ENCODE results near the gene ACTA1.

DNA sequence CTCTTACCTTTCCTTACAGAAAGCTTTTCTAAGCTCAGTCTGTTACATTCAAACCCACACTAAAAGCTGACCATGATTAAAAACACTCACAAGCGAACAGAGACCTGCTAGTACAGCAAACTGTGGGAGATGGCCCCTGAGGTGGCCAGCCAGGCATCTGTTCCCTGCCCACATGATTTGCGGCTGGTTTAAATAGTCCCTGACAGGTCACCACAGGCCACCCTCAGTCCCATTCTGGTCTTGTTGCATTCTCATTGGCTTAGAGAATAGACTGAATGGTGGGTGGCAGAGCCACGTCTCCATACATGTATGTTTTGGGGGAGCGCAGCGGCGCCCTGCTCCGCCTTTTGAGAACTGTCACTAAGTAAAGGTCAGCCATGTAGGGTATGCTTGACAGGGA lies 2.3 kb upstream of the ACTA1 start:
- no peak for TF ChIP-seq POLR2AphosphoS5 (IDR thresholded peaks at IDR 0.05; ENCODE audit: low read depth, low read length)
- TF ChIP-seq, protein P1, sequence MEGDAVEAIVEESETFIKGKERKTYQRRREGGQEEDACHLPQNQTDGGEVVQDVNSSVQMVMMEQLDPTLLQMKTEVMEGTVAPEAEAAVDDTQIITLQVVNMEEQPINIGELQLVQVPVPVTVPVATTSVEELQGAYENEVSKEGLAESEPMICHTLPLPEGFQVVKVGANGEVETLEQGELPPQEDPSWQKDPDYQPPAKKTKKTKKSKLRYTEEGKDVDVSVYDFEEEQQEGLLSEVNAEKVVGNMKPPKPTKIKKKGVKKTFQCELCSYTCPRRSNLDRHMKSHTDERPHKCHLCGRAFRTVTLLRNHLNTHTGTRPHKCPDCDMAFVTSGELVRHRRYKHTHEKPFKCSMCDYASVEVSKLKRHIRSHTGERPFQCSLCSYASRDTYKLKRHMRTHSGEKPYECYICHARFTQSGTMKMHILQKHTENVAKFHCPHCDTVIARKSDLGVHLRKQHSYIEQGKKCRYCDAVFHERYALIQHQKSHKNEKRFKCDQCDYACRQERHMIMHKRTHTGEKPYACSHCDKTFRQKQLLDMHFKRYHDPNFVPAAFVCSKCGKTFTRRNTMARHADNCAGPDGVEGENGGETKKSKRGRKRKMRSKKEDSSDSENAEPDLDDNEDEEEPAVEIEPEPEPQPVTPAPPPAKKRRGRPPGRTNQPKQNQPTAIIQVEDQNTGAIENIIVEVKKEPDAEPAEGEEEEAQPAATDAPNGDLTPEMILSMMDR (IDR thresholded peaks at IDR 0.05), result no peak
- TF ChIP-seq, protein P2, sequence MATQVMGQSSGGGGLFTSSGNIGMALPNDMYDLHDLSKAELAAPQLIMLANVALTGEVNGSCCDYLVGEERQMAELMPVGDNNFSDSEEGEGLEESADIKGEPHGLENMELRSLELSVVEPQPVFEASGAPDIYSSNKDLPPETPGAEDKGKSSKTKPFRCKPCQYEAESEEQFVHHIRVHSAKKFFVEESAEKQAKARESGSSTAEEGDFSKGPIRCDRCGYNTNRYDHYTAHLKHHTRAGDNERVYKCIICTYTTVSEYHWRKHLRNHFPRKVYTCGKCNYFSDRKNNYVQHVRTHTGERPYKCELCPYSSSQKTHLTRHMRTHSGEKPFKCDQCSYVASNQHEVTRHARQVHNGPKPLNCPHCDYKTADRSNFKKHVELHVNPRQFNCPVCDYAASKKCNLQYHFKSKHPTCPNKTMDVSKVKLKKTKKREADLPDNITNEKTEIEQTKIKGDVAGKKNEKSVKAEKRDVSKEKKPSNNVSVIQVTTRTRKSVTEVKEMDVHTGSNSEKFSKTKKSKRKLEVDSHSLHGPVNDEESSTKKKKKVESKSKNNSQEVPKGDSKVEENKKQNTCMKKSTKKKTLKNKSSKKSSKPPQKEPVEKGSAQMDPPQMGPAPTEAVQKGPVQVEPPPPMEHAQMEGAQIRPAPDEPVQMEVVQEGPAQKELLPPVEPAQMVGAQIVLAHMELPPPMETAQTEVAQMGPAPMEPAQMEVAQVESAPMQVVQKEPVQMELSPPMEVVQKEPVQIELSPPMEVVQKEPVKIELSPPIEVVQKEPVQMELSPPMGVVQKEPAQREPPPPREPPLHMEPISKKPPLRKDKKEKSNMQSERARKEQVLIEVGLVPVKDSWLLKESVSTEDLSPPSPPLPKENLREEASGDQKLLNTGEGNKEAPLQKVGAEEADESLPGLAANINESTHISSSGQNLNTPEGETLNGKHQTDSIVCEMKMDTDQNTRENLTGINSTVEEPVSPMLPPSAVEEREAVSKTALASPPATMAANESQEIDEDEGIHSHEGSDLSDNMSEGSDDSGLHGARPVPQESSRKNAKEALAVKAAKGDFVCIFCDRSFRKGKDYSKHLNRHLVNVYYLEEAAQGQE (IDR thresholded peaks at IDR 0.05; ENCODE audit: insufficient read depth in 1 of 2, low read depth in 2 of 2, low read length in 1 of 2), result no peak
